ENCODE measurements around the gene ZNF79. TPM values are rescaled to one million over a fixed set of nuclear protein-coding genes. Genes with fewer than 3 reads are reported as not detected.

Gene ZNF79
- total RNA-seq, 1 experiment from 2014 or later = 7.1 TPM

GRCh38 chr9:127493592-127494303 lies 69.6 kb downstream of the ZNF79 start:
- Histone ChIP-seq H3K4me3 (no peak overlapping the region), H3K36me3 (peaks cover 26% of the 10 kb centered on the region), H3K4me1 (replicated peaks) (peaks cover 20% of the 10 kb centered on the region), H3K27ac (no peak overlapping the region), H3K9me3 (replicated peaks) (no peaks in the 10 kb centered on the region), H3K27me3 (replicated peaks) (no peaks in the 10 kb centered on the region)
- DNase-seq (ENCODE audit: low read depth in 1 of 2, low spot score in 2 of 2) = no peak

GRCh38 chr9:127494304-127494702 lies 70.1 kb downstream of the ZNF79 start:
- DNase-seq (ENCODE audit: low read depth in 1 of 2, low spot score in 2 of 2) = no peak
- Histone ChIP-seq H3K27me3 (replicated peaks) (no peaks in the 10 kb centered on the region), H3K36me3 (peaks cover 26% of the 10 kb centered on the region), H3K4me1 (replicated peaks) (peaks cover 20% of the 10 kb centered on the region), H3K27ac (peak overlapping the region; percentile 65; the same call in 1 of the 2 replicates), H3K9me3 (replicated peaks) (no peaks in the 10 kb centered on the region), H3K4me3 (no peak overlapping the region)

Other genes starting within 250 kb of the ZNF79 start
- 0.22 and 2.0 TPM in 2 replicates for gene GARNL3, start 159.6 kb upstream of the ZNF79 start, total RNA-seq (2014; rRNA removed; shearing (Covaris generic))
- gene SLC2A8, start 27.2 kb upstream of the ZNF79 start, total RNA-seq (2014; rRNA removed; shearing (Covaris generic)) = 17.4 and 35.2 TPM in 2 replicates
- 1,639 and 1,700 TPM in 2 replicates for gene RPL12, start 27.0 kb downstream of the ZNF79 start, total RNA-seq (2014; rRNA removed; shearing (Covaris generic))
- 5.3 and 6.9 TPM in 2 replicates for gene LRSAM1, start 27.1 kb downstream of the ZNF79 start, total RNA-seq (2014; rRNA removed; shearing (Covaris generic))
- gene STXBP1, start 187.9 kb downstream of the ZNF79 start, total RNA-seq (2014; rRNA removed; shearing (Covaris generic)) = 18.4 and 72.6 TPM in 2 replicates